ENCODE data around the gene RASL11A. TPM values are rescaled to one million over a fixed set of nuclear protein-coding genes. Genes with fewer than 3 reads are reported as not detected.
"Not testable (repeated sequence)": the region's sequence is repeated elsewhere in the genome, so short reads cannot be mapped to it uniquely, and the experiment has no call there.

The RASL11A gene
- total RNA-seq, 4 donors from 2014 or later, result 9.5 to 24.0 (median 18.1) TPM

GRCh38 chr13:27295096-27295495 is 24.5 kb downstream of the RASL11A start:
- H3K4me3 ChIP-seq (ENCODE audit: low read depth, poor library complexity, severe bottlenecking), result no peak overlapping the region
- peak in 1 of 2 donors; percentile 12 for DNase-seq (ENCODE audit: low spot score in 2 of 2)
- intact Hi-C loops (cut with DNase I; ENCODE audit: low total_unique reads), result no loop called here
- 83 to 88% methylated on average over 7 of the region's 7 CpGs for WGBS, 2 donors
- TF ChIP-seq POLR2A (IDR thresholded peaks at IDR 0.05) (no peak), CTCF (IDR thresholded peaks at IDR 0.05) (no peak)

- 85 to 87% methylated on average over 4 of the region's 4 CpGs for WGBS, 2 donors
- TF ChIP-seq CTCF (IDR thresholded peaks at IDR 0.05) (no peak), POLR2A (IDR thresholded peaks at IDR 0.05) (no peak)
- DNase-seq (ENCODE audit: low spot score in 2 of 2), result peak in 1 of 2 donors; percentile 69
- intact Hi-C loops (cut with DNase I; ENCODE audit: low total_unique reads), result no loop called here
- H3K4me3 ChIP-seq (ENCODE audit: low read depth, poor library complexity, severe bottlenecking), result no peak overlapping the region
These were observed 25.0 kb downstream of the RASL11A start for GRCh38 chr13:27295660-27296059.

GRCh38 chr13:27296496-27296895 is 25.9 kb downstream of the RASL11A start:
- H3K4me3 ChIP-seq (ENCODE audit: low read depth, poor library complexity, severe bottlenecking), result no peak overlapping the region
- WGBS, 2 donors, result 92 to 95% methylated on average over 8 of the region's 8 CpGs
- TF ChIP-seq CTCF (IDR thresholded peaks at IDR 0.05) (no peak), POLR2A (IDR thresholded peaks at IDR 0.05) (no peak)
- DNase-seq (ENCODE audit: low spot score in 2 of 2), result peak in 1 of 2 donors; percentile 54
- intact Hi-C loops (cut with DNase I; ENCODE audit: low total_unique reads), result no loop called here

- 61 to 67% methylated on average over 5 of the region's 5 CpGs for WGBS, 2 donors
- TF ChIP-seq POLR2A (IDR thresholded peaks at IDR 0.05) (no peak), CTCF (IDR thresholded peaks at IDR 0.05) (no peak)
- intact Hi-C loops (cut with DNase I; ENCODE audit: low total_unique reads), result no loop called here
- no peak overlapping the region for H3K4me3 ChIP-seq (ENCODE audit: low read depth, poor library complexity, severe bottlenecking)
- peak in 1 of 2 donors; percentile 26 for DNase-seq (ENCODE audit: low spot score in 2 of 2)
These were observed 28.2 kb downstream of the RASL11A start for GRCh38 chr13:27298849-27299248.

GRCh38 chr13:27300406-27300805 is 29.8 kb downstream of the RASL11A start:
- WGBS, 2 donors, result 75 to 82% methylated on average over 7 of the region's 7 CpGs
- intact Hi-C loops (cut with DNase I; ENCODE audit: low total_unique reads); H3K4me3 ChIP-seq (ENCODE audit: low read depth, poor library complexity, severe bottlenecking): not testable (repeated sequence)
- DNase-seq (ENCODE audit: low spot score in 2 of 2), result peak in 1 of 2 donors; percentile 14

- intact Hi-C loops (cut with DNase I; ENCODE audit: low total_unique reads), result no loop called here
- TF ChIP-seq POLR2A (IDR thresholded peaks at IDR 0.05), result no peak
- TF ChIP-seq CTCF (IDR thresholded peaks at IDR 0.05), result no peak
- WGBS, 2 donors, result 57 to 70% methylated on average over 6 of the region's 6 CpGs
- H3K4me3 ChIP-seq (ENCODE audit: low read depth, poor library complexity, severe bottlenecking), result no peak overlapping the region
- peak in 1 of 2 donors; percentile 17 for DNase-seq (ENCODE audit: low spot score in 2 of 2)
These were observed 30.4 kb downstream of the RASL11A start for GRCh38 chr13:27300941-27301586.
